ENCODE measurements around the gene GAS2.
A peak's percentile ranks its signal among the peaks of the same experiment; 100 is the strongest.

The GAS2 gene

GRCh38 chr11:22829231-22830081, 163.0 kb downstream of the GAS2 start, which contains the start of gene SVIP:
Gene SVIP (minus strand): TSS chr11:22829801. CDS start chr11:22829748, 53 bp downstream.
- peaks cover 12% of the 10 kb centered on the region for H3K27me3 ChIP-seq (ENCODE audit: insufficient read depth, insufficient read length)
- H3K9ac ChIP-seq (ENCODE audit: insufficient read length, low read depth) = peak within 1 kb of the TSS; percentile 76
- TF ChIP-seq SUZ12 (IDR thresholded peaks at IDR 0.05; ENCODE audit: extremely low read depth, insufficient read depth, insufficient read length) = no peak
- no peak for TF ChIP-seq ZNF274 (IDR thresholded peaks at IDR 0.05; ENCODE audit: low read depth, low read length)
- TF ChIP-seq YY1 (IDR thresholded peaks at IDR 0.05; ENCODE audit: insufficient read depth, insufficient read length) = no peak
- peak within 1 kb of the TSS; percentile 65 for H3K4me3 ChIP-seq (ENCODE audit: insufficient read length, low read depth)
- peak; percentile 76 for DNase-seq (ENCODE audit: low read depth, low spot score)
- peaks cover 5% of the 10 kb centered on the region for H3K36me3 ChIP-seq (ENCODE audit: insufficient read depth, insufficient read length, low read length)
- no peaks in the 10 kb centered on the region for H3K9me3 ChIP-seq (ENCODE audit: insufficient read depth, low read length)
- H3K4me1 ChIP-seq (ENCODE audit: insufficient read depth, insufficient read length) = no peaks in the 10 kb centered on the region

GRCh38 chr11:22830082-22830414, 163.6 kb downstream of the GAS2 start:
- DNase-seq (ENCODE audit: low read depth, low spot score) = no peak
- Histone ChIP-seq H3K4me1 (ENCODE audit: insufficient read depth, insufficient read length) (no peaks in the 10 kb centered on the region), H3K4me3 (ENCODE audit: insufficient read length, low read depth) (no peak overlapping the region)

DNA sequence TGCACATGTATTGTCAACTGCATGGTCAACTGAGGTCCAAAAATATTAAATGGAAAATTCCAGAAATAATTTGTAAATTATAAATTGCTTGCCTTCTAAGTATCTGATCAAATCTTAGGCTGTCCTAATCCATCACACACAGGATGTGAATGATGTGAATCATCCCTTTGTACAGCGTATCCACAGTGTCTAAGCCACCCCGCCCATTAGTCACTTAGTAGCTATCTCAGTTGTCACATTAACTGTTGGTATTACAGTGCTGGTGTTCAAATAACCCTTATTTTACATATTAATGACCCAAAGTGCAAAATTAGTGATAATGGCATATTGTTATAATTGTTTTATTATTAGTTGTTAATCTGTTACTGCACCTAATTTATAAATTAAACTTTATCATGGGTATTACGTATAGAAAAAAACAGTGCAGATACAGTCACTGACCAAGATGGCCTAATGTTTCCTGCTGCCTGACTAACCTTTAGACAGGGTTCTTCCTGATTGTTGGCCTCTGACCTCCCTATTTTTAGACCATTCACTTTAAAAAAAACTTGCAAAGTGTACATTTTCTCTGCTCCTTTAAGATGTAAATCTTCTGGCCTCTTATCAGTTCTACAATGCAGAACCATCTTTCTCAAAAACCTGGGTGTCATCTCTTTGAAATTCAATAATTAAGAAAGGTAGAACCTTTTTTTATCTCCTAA, 166.1 kb downstream of the GAS2 start:
- Histone ChIP-seq H3K9me3 (ENCODE audit: insufficient read depth, low read length) (no peaks in the 10 kb centered on the region), H3K27me3 (ENCODE audit: insufficient read depth, insufficient read length) (peaks cover 12% of the 10 kb centered on the region), H3K4me1 (ENCODE audit: insufficient read depth, insufficient read length) (no peaks in the 10 kb centered on the region), H3K4me3 (ENCODE audit: insufficient read length, low read depth) (no peak overlapping the region), H3K9ac (ENCODE audit: insufficient read length, low read depth) (no peak overlapping the region), H3K36me3 (ENCODE audit: insufficient read depth, insufficient read length, low read length) (no peaks in the 10 kb centered on the region)
- DNase-seq (ENCODE audit: low read depth, low spot score) = no peak
- TF ChIP-seq YY1 (IDR thresholded peaks at IDR 0.05; ENCODE audit: insufficient read depth, insufficient read length) = no peak

More at GRCh38 chr11:22830082-22830414, 163.6 kb downstream of the GAS2 start:
- Histone ChIP-seq H3K27me3 (ENCODE audit: insufficient read depth, insufficient read length) (peaks cover 12% of the 10 kb centered on the region), H3K9me3 (ENCODE audit: insufficient read depth, low read length) (no peaks in the 10 kb centered on the region), H3K9ac (ENCODE audit: insufficient read length, low read depth) (no peak overlapping the region), H3K36me3 (ENCODE audit: insufficient read depth, insufficient read length, low read length) (peaks cover 3% of the 10 kb centered on the region)
- no peak for TF ChIP-seq SUZ12 (IDR thresholded peaks at IDR 0.05; ENCODE audit: extremely low read depth, insufficient read depth, insufficient read length)
- no peak for TF ChIP-seq ZNF274 (IDR thresholded peaks at IDR 0.05; ENCODE audit: low read depth, low read length)
- no peak for TF ChIP-seq YY1 (IDR thresholded peaks at IDR 0.05; ENCODE audit: insufficient read depth, insufficient read length)

GRCh38 chr11:22846726-22847125, 180.3 kb downstream of the GAS2 start:
- H3K9ac ChIP-seq (ENCODE audit: insufficient read length, low read depth) = no peak overlapping the region
- no peaks in the 10 kb centered on the region for H3K4me1 ChIP-seq (ENCODE audit: insufficient read depth, insufficient read length)
- H3K27me3 ChIP-seq (ENCODE audit: insufficient read depth, insufficient read length) = no peaks in the 10 kb centered on the region
- DNase-seq (ENCODE audit: low read depth, low spot score) = no peak
- H3K9me3 ChIP-seq (ENCODE audit: insufficient read depth, low read length) = no peaks in the 10 kb centered on the region
- no peaks in the 10 kb centered on the region for H3K36me3 ChIP-seq (ENCODE audit: insufficient read depth, insufficient read length, low read length)
- no peak overlapping the region for H3K4me3 ChIP-seq (ENCODE audit: insufficient read length, low read depth)
- TF ChIP-seq ZNF274 (IDR thresholded peaks at IDR 0.05; ENCODE audit: low read depth, low read length) (no peak), YY1 (IDR thresholded peaks at IDR 0.05; ENCODE audit: insufficient read depth, insufficient read length) (no peak), SUZ12 (IDR thresholded peaks at IDR 0.05; ENCODE audit: extremely low read depth, insufficient read depth, insufficient read length) (no peak)

DNA sequence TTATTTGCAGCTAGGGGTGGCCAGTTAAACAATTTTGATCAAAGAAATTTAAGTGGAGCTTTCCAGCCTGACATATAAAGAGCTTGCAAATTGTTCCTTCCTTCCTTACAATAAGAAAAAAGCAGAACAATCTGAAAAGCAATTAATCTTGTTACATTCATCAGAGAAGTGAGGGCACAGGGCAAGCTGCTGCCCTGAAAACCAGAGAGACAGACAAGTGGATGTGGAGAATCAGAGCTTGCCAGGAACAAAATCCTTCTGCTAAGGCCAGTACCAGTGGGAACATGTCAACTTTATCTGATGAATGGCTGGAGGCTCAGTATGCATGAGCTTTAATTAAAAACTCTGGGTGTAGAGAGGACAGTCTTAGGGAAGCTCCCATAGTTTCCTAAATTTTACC, 185.1 kb downstream of the GAS2 start:
- Histone ChIP-seq H3K36me3 (ENCODE audit: insufficient read depth, insufficient read length, low read length) (no peaks in the 10 kb centered on the region), H3K9me3 (ENCODE audit: insufficient read depth, low read length) (no peaks in the 10 kb centered on the region), H3K4me1 (ENCODE audit: insufficient read depth, insufficient read length) (no peaks in the 10 kb centered on the region), H3K4me3 (ENCODE audit: insufficient read length, low read depth) (no peak overlapping the region), H3K9ac (ENCODE audit: insufficient read length, low read depth) (no peak overlapping the region), H3K27me3 (ENCODE audit: insufficient read depth, insufficient read length) (no peaks in the 10 kb centered on the region)
- no peak for TF ChIP-seq YY1 (IDR thresholded peaks at IDR 0.05; ENCODE audit: insufficient read depth, insufficient read length)
- TF ChIP-seq ZNF274 (IDR thresholded peaks at IDR 0.05; ENCODE audit: low read depth, low read length) = no peak
- no peak for TF ChIP-seq SUZ12 (IDR thresholded peaks at IDR 0.05; ENCODE audit: extremely low read depth, insufficient read depth, insufficient read length)
- DNase-seq (ENCODE audit: low read depth, low spot score) = no peak

- Histone ChIP-seq H3K27me3 (ENCODE audit: insufficient read depth, insufficient read length) (no peaks in the 10 kb centered on the region), H3K9me3 (ENCODE audit: insufficient read depth, low read length) (no peaks in the 10 kb centered on the region), H3K4me1 (ENCODE audit: insufficient read depth, insufficient read length) (no peaks in the 10 kb centered on the region), H3K9ac (ENCODE audit: insufficient read length, low read depth) (no peak overlapping the region), H3K4me3 (ENCODE audit: insufficient read length, low read depth) (no peak overlapping the region), H3K36me3 (ENCODE audit: insufficient read depth, insufficient read length, low read length) (no peaks in the 10 kb centered on the region)
- no peak for DNase-seq (ENCODE audit: low read depth, low spot score)
- TF ChIP-seq ZNF274 (IDR thresholded peaks at IDR 0.05; ENCODE audit: low read depth, low read length) (no peak), YY1 (IDR thresholded peaks at IDR 0.05; ENCODE audit: insufficient read depth, insufficient read length) (no peak), SUZ12 (IDR thresholded peaks at IDR 0.05; ENCODE audit: extremely low read depth, insufficient read depth, insufficient read length) (no peak)
Measured at GRCh38 chr11:22859756-22860155, 193.3 kb downstream of the GAS2 start.

DNA sequence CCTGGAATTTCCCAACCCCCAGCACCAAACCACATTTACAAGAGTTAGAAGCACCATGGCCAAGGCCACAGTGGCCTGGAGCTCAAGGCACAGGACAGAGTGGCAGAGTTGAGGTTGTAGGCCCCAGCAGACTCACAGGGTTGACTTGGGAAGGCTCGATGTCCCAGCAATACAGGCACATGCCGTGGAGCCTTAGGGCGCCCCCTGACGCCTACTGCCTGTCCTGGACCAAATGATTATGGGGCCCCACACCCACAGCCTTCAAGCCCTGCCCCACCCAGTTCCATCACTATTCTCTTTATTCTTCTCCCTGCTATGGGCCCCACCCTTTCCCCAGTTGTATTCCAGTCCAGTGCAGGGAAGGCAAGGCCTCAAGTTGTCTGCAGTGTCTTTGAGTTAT, 193.8 kb downstream of the GAS2 start, which contains the start of gene CCDC179:
Gene CCDC179, minus strand, starts transcription at position 234 of the 400 bp plus-strand sequence. Its CDS starts 53 bp downstream, at position 181.
- H3K9ac ChIP-seq (ENCODE audit: insufficient read length, low read depth) = no peak within 1 kb of the TSS
- no peak within 1 kb of the TSS for H3K4me3 ChIP-seq (ENCODE audit: insufficient read length, low read depth)
- H3K4me1 ChIP-seq (ENCODE audit: insufficient read depth, insufficient read length) = no peaks in the 10 kb centered on the region
- TF ChIP-seq YY1 (IDR thresholded peaks at IDR 0.05; ENCODE audit: insufficient read depth, insufficient read length) = no peak
- no peak for TF ChIP-seq ZNF274 (IDR thresholded peaks at IDR 0.05; ENCODE audit: low read depth, low read length)
- no peak for TF ChIP-seq SUZ12 (IDR thresholded peaks at IDR 0.05; ENCODE audit: extremely low read depth, insufficient read depth, insufficient read length)
- no peaks in the 10 kb centered on the region for H3K36me3 ChIP-seq (ENCODE audit: insufficient read depth, insufficient read length, low read length)
- DNase-seq (ENCODE audit: low read depth, low spot score) = no peak
- H3K9me3 ChIP-seq (ENCODE audit: insufficient read depth, low read length) = no peaks in the 10 kb centered on the region
- H3K27me3 ChIP-seq (ENCODE audit: insufficient read depth, insufficient read length) = no peaks in the 10 kb centered on the region
